ENCODE measurements around the gene PLXDC2. TPM values are rescaled to one million over a fixed set of nuclear protein-coding genes. Genes with fewer than 3 reads are reported as not detected.

PLXDC2 gene
- total RNA-seq, 6 experiments from 2014 or later, result 4.1 to 6.5 (median 5.3) TPM

DNA sequence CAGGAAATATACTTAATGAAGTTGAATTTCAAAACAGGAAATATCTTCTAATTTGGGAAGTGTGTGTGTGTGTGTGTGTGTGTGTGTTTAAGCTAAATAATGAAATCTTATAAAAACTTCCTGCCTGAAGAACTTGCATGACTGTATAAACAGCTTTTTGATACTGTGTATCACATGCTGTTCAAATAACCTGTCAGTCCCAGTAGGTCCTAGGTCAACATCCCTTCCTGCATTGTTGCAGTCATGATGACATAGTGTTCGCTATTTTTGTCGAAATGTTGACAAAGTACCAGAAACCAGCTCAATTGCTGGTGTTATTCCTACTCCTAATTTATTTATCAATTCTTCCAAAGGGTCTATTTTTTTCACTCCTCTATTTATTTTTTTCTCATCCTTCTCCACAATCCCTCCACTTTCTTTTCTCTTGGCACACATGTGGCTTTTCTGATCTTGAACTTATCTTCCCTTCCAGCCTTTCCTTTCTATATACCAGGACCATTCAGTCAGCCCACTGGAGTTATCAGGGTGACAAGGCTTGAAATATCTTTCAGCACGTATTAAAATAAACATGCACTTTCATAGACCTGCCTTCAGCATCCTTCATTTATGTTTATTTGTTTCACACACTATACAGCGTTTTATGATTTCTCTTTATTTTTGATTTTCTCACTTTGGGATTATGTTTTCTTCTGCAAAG, 115.8 kb downstream of the PLXDC2 start:
- intact Hi-C loops (cut with DNase I), result no loop called here
- DNase-seq (no peak), ATAC-seq (peak; percentile 81 to 91 (median 84))
- Histone ChIP-seq H3K4me1 (peaks cover 0 to 42% (median 12%) of the 10 kb centered on the region in 4 donors), H3K27me3 (no peaks in the 10 kb centered on the region), H3K4me3 (no peak overlapping the region), H3K27ac (peak overlapping the region; percentile 63 to 85 (median 78)), H3K9me3 (no peaks in the 10 kb centered on the region), H3K36me3 (no peaks in the 10 kb centered on the region)
- TF ChIP-seq, protein P1, sequence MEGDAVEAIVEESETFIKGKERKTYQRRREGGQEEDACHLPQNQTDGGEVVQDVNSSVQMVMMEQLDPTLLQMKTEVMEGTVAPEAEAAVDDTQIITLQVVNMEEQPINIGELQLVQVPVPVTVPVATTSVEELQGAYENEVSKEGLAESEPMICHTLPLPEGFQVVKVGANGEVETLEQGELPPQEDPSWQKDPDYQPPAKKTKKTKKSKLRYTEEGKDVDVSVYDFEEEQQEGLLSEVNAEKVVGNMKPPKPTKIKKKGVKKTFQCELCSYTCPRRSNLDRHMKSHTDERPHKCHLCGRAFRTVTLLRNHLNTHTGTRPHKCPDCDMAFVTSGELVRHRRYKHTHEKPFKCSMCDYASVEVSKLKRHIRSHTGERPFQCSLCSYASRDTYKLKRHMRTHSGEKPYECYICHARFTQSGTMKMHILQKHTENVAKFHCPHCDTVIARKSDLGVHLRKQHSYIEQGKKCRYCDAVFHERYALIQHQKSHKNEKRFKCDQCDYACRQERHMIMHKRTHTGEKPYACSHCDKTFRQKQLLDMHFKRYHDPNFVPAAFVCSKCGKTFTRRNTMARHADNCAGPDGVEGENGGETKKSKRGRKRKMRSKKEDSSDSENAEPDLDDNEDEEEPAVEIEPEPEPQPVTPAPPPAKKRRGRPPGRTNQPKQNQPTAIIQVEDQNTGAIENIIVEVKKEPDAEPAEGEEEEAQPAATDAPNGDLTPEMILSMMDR (IDR thresholded peaks at IDR 0.05), result no peak
- TF ChIP-seq POLR2A (IDR thresholded peaks at IDR 0.05), result no peak
- 29% methylated on average over 4 of the region's 4 CpGs for WGBS (ENCODE audit: insufficient coverage, low coverage, low lambda C conversion rate, missing lambda C conversion rate)

DNA sequence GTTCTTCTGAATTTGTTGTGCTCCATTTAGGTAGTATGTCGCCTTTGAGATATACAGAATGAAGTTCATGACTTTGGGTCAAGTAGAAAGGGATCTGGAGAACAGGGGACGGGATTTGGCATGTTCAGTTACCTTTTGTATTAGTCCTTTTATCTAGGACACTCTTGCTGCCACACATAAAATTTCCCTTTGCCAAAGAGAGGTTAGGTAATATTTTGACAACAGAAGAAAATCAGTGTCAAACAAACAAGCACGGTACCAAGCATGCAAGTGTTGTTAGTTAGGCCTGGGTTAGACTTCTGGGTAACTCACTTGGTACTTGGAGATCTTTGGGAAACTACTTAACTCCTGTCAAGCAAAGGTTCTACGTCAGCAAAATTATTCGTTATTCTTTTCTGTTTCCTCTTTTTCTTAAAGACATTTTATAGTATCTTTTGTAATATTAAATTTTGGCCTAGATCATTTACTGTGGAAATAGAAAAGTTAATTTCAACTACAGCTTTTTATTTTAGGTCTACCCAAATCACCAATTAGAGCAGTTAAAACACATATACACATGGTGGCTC, 116.7 kb downstream of the PLXDC2 start:
- Histone ChIP-seq H3K27me3 (no peaks in the 10 kb centered on the region), H3K9me3 (no peaks in the 10 kb centered on the region), H3K27ac (peak overlapping the region; percentile 63 to 82 (median 78)), H3K36me3 (no peaks in the 10 kb centered on the region), H3K4me1 (peaks cover 0 to 42% (median 12%) of the 10 kb centered on the region in 4 donors), H3K4me3 (no peak overlapping the region)
- no peak for DNase-seq
- no peak for TF ChIP-seq POLR2A (IDR thresholded peaks at IDR 0.05)
- TF ChIP-seq, protein P1 (IDR thresholded peaks at IDR 0.05), result no peak
- ATAC-seq, result peak; percentile 34 to 71 (median 58)
- 31% methylated on average over 5 of the region's 5 CpGs for WGBS (ENCODE audit: insufficient coverage, low coverage, low lambda C conversion rate, missing lambda C conversion rate)
- intact Hi-C loops (cut with DNase I), result no loop called here

DNA sequence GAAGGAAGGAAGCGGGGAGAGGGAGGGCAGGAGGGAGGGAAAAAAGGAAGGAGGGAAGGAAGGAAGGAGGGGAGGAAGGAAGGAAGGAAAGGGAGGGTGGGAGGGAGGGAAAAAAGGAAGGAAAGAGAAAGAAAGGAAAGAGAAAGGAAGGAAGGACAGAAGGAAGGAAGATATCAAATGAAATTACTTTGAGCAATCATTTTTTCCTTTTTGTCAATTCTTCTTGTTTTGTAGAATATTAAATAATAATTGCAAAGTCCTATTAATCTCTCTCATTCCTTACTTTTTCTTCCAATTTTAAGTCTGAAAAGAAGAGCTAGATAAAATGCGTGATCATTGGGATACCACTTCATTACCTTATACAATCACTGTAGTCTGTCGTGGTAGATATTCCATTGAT, 117.5 kb downstream of the PLXDC2 start:
- Histone ChIP-seq H3K36me3 (no peaks in the 10 kb centered on the region), H3K4me1 (peaks cover 0 to 42% (median 12%) of the 10 kb centered on the region in 4 donors), H3K27ac (no peak overlapping the region), H3K4me3 (no peak overlapping the region), H3K27me3 (no peaks in the 10 kb centered on the region), H3K9me3 (no peaks in the 10 kb centered on the region)
- DNase-seq (no peak), ATAC-seq (no peak)
- intact Hi-C loops (cut with DNase I), result no loop called here
- no peak for TF ChIP-seq POLR2A (IDR thresholded peaks at IDR 0.05)
- TF ChIP-seq, protein P1 (IDR thresholded peaks at IDR 0.05), result no peak
- WGBS (ENCODE audit: insufficient coverage, low coverage, low lambda C conversion rate, missing lambda C conversion rate), result 89% methylated on average over 3 of the region's 3 CpGs

DNA sequence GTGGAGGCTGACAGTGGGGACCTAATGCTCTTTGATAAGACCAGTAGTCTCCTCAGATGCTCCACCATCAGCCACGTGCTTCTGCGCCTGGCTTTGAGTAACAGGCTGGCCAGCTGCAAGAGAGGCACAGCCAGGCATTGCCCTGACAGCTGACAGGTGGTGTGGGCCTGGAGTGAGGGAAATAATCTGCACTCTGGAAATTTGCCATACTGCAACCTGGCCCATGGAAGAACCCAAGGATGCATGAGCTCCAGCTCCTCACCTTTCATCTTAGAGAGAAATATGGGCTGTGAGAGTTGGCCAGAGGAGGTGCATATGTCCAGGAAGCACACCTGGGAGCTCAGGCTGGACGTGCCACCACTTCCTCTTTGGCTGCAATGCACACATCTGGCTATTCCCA, 118.9 kb downstream of the PLXDC2 start:
- 83% methylated on average over 2 of the region's 3 CpGs for WGBS (ENCODE audit: insufficient coverage, low coverage, low lambda C conversion rate, missing lambda C conversion rate)
- H3K4me3 ChIP-seq, result no peak overlapping the region
- intact Hi-C loops (cut with DNase I), result no loop called here

More for the DNA sequence above, 118.9 kb downstream of the PLXDC2 start:
- H3K4me1 ChIP-seq, result peaks cover 0 to 30% (median 10%) of the 10 kb centered on the region in 4 donors
- TF ChIP-seq, protein P1 (IDR thresholded peaks at IDR 0.05), result no peak
- no peak for TF ChIP-seq POLR2A (IDR thresholded peaks at IDR 0.05)
- ATAC-seq (no peak), DNase-seq (no peak)
- H3K27ac ChIP-seq, result no peak overlapping the region
- H3K27me3 ChIP-seq, result no peaks in the 10 kb centered on the region
- H3K36me3 ChIP-seq, result no peaks in the 10 kb centered on the region
- no peaks in the 10 kb centered on the region for H3K9me3 ChIP-seq
